RWPE1 (cell line): ENCODE results near the gene SYNE1.
A peak's percentile ranks its signal among the peaks of the same experiment; 100 is the strongest.
"Not testable (repeated sequence)": the region's sequence is repeated elsewhere in the genome, so short reads cannot be mapped to it uniquely, and the experiment has no call there.

Experiments used
- CTCF ChIA-PET: fragments of 350-600 bp; sonication (Branson Sonifier 250); formaldehyde crosslinking; extraction: SDS; loops from one replicate; lab custom pipeline; 2021; lab: Yijun Ruan, JAX
- POLR2A ChIA-PET: fragments of 400-600 bp; formaldehyde crosslinking; extraction: SDS; loops from one replicate; lab custom pipeline; 2020; ENCODE audit warnings: antibody characterized with exemption; ENCODE audit not compliant: low non-redundant PET; lab: Yijun Ruan, JAX
- DNase-seq: peaks from one replicate; pipeline ENCODE4 v3.0.0; 2012; ENCODE audit warnings: low spot score
- H3K27ac ChIP-seq: fragments of 450-650 bp; 2 replicates; pipeline ENCODE4 v1.5.1; 2017
- TF ChIP-seq, protein P1 (sequence below): fragments of 450-650 bp; conservative IDR thresholded peaks from 2 replicates; pipeline ENCODE4 v1.5.1; 2017; ENCODE audit warnings: low read depth, mild to moderate bottlenecking

SYNE1 gene

DNA sequence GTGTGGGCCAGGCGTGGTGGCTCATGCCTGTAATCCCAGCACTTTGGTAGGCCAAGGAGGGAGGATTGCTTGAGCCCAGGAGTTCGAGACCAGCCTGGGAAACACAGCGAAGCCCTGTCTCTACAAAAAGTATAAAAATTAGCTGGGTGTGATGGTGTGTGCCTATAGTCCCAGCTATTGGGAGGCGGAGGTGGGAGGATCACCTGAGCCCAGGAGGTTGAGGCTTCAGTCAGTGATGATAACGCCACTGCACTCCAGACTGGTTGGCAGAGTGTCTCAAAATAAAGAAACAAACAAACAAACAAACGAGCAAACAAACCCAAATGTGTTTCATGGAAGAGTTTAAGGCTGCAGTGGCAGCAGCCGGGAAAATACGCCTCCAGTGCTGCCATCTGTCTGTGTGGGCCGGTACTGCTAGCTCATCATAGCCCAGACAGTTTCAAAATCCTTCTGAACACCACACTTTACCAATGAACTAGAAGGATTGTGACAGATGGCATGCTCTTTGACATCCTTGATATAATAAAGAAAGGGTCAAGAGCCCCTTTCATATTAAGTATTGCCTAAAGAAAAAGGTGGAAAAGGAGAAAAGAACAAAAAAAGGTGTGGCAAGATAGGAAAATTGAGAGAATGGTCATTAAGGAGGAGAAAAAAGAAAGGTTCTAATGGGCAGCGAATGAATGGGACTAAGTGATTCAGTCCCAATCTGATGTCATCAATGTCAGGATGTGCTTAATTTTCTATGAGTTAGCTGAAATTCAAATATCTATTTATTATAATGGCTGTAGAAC lies 298.6 kb downstream of the SYNE1 start:
- POLR2A ChIA-PET, result no interaction called here
- CTCF ChIA-PET, result interaction anchor here (0.5 to 1.1 kb wide), 11 partner anchors 11 to 1825 kb away, joined by 3 to 5 read pairs (median 3); no protein-coding TSS in a partner anchor
- no peak overlapping the region for H3K27ac ChIP-seq
- TF ChIP-seq, protein P1, sequence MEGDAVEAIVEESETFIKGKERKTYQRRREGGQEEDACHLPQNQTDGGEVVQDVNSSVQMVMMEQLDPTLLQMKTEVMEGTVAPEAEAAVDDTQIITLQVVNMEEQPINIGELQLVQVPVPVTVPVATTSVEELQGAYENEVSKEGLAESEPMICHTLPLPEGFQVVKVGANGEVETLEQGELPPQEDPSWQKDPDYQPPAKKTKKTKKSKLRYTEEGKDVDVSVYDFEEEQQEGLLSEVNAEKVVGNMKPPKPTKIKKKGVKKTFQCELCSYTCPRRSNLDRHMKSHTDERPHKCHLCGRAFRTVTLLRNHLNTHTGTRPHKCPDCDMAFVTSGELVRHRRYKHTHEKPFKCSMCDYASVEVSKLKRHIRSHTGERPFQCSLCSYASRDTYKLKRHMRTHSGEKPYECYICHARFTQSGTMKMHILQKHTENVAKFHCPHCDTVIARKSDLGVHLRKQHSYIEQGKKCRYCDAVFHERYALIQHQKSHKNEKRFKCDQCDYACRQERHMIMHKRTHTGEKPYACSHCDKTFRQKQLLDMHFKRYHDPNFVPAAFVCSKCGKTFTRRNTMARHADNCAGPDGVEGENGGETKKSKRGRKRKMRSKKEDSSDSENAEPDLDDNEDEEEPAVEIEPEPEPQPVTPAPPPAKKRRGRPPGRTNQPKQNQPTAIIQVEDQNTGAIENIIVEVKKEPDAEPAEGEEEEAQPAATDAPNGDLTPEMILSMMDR, result peak; percentile 88
- peak; percentile 13 for DNase-seq

DNA sequence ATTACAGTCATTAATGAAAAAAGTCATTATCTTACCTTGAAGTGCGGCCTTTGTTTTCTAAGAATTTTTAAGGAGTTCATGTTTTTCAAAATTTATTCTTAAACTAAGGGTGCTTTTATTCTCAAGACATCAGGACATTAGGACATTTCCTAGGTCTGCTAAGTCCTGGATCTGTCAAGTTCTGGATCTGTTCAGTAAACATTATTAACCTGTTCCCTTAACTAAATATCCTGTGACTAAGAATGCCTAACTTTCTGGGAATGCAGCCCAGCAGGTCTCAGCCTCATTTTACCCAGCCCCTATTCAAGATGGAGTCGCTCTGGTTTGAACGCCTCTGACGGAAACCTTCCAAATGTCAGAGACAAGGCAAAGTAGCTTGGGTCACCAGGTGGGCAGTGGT lies 302.6 kb downstream of the SYNE1 start:
- ChIA-PET CTCF (no interaction called here), POLR2A (no interaction called here)
- TF ChIP-seq, protein P1, result no peak
- no peak overlapping the region for H3K27ac ChIP-seq
- no peak for DNase-seq

DNA sequence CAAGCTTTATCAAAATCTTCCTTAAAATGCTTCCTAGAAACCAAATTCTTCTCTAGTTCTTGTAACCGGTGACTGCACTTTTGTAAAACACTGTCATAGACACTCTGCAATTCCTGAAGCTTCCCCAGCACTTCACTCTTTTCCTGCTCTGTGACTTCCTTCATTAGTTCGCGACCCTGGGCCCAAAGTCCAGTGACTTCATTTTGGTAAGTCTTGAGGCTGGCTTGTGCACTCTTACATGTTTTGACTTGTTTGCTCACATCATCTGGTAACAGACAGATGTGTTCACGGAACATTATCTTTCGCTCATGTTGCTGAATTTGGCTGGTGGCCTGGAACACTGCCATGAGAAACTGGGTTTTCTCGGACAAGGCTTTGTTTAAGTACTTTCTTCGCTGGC lies 306.2 kb downstream of the SYNE1 start:
- no peak for DNase-seq
- POLR2A ChIA-PET, result no interaction called here
- TF ChIP-seq, protein P1, result no peak
- CTCF ChIA-PET, result no interaction called here
- no peak overlapping the region for H3K27ac ChIP-seq

DNA sequence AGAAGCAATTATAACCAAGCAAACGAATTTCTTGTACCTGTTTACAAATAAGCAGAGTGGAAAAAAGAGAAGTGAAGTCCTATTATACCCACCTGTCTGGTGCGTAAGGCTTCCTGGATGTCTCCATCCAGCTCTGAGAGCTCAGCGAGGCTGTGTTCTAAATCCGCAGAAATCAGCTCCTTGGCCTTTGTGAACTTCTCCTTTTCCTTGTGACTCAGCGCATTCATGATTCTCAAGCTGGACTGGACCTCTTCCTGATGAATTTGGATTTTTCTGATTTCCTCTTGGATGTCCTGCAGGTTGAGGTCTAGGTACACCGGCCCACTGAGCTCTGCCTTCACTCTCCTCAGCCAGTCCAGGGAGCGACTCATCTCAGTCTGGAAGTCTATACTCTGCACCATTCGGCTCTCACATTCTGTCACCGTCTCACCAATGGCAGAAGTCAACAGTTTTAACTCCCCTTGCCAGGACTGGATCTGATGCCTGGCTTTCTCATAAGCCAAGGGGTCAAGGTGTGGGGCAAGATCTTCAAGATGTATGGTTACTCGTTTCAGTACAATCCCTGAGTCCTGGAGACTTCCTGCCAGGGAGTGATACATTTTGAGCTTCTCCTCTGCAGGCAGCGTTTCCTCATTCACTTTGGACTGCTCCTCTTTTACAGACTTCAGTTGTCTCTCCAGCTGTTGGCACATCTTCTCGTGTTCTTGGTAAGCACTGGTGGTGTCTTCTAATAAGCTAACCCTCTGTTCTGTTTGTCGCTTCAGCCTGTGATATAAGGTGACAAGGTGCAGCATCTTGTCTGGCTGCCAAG lies 307.3 kb downstream of the SYNE1 start:
- POLR2A ChIA-PET, result no interaction called here

DNA sequence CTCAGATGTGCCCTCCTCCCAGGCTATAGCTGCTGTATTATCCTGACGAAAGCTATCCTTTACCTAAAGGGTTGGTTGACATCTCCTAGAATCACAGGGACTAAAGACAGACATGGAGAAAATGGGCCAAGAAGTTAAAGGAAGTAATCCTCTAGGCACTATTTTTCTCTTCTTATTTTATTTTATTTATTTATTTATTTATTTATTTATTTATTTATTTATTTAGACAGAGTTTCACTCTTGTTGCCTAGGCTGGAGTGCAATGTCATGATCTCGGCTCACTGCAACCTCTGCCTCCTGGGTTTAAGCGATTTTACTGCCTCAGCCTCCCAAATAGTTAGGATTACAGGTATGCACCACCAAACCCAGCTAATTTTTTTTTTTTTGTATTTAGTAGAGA lies 309.0 kb downstream of the SYNE1 start:
- POLR2A ChIA-PET, DNase-seq, CTCF ChIA-PET, H3K27ac ChIP-seq: not testable (repeated sequence)

More for the DNA sequence above, 307.3 kb downstream of the SYNE1 start:
- CTCF ChIA-PET, result interaction anchor here (0.6 to 0.9 kb wide), 2 partner anchors 48 to 108 kb away, joined by 3 read pairs; no protein-coding TSS in a partner anchor
- no peak overlapping the region for H3K27ac ChIP-seq
- TF ChIP-seq, protein P1, result no peak
- DNase-seq, result no peak

DNA sequence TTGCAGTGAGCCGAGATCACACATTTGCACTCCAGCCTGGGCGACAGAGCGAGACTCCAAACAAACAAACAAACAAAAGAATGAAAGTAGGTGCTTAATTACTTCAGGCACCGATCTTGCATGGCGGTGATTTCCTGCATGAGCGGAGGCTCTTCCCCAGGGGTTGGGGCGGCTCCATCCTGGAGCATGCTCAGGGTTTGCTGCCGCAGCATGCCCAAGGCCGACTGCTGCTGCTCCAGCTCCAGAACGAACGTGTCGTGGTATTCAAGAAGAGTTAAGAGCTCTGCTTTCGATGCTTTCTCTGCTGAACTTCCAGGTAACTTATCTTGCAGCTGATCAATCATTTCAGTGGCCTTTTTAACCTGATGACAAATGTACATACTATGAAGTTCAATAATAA lies 313.8 kb downstream of the SYNE1 start:
- DNase-seq, result no peak
- H3K27ac ChIP-seq, result no peak overlapping the region
- ChIA-PET POLR2A (no interaction called here), CTCF (interaction anchor here (0.6 to 0.7 kb wide), 2 partner anchors 14 to 1304 kb away, joined by 3 read pairs; no protein-coding TSS in a partner anchor)
- TF ChIP-seq, protein P1, result no peak
